HEK293T (cell line): ENCODE results near the gene ENAH.

Experiments used
- CTCF ChIA-PET: fragments of 350-600 bp; formaldehyde crosslinking; extraction: SDS; loops from one replicate; lab custom pipeline; 2021; ENCODE audit warnings: antibody characterized with exemption, inconsistent platforms; lab: Yijun Ruan, JAX
- POLR2A ChIA-PET: fragments of 350-600 bp; formaldehyde crosslinking; extraction: SDS; loops from one replicate; lab custom pipeline; 2020; ENCODE audit warnings: antibody characterized with exemption, inconsistent platforms; lab: Yijun Ruan, JAX
- DNase-seq: peaks from one replicate; pipeline ENCODE4 v3.0.0; 2012; ENCODE audit warnings: mixed read lengths; ENCODE audit errors: extremely low spot score
- ARNT ChIP-seq: fragments of 450-650 bp; IDR thresholded peaks from 2 replicates; pipeline ENCODE4 v1.6.1; 2017; ENCODE audit warnings: mild to moderate bottlenecking
- BHLHE40 ChIP-seq: fragments of 450-650 bp; IDR thresholded peaks from 2 replicates; pipeline ENCODE4 v1.6.1; 2016; ENCODE audit warnings: mild to moderate bottlenecking, moderate library complexity, borderline replicate concordance
- CTBP1 ChIP-seq: fragments of 450-650 bp; IDR thresholded peaks from 2 replicates; pipeline ENCODE4 v1.6.1; 2016; ENCODE audit warnings: borderline replicate concordance
- ELF4 ChIP-seq: fragments of 450-650 bp; IDR thresholded peaks from 2 replicates; pipeline ENCODE4 v1.6.1; 2017; ENCODE audit warnings: antibody characterized with exemption
- FOXA1 ChIP-seq: fragments of 450-650 bp; IDR thresholded peaks from 2 replicates; pipeline ENCODE4 v1.6.1; 2016; ENCODE audit warnings: mild to moderate bottlenecking
- FOXK2 ChIP-seq: fragments of 450-650 bp; IDR thresholded peaks from 2 replicates; pipeline ENCODE4 v1.6.1; 2016; ENCODE audit warnings: mild to moderate bottlenecking
- FOXM1 ChIP-seq: fragments of 450-650 bp; IDR thresholded peaks from 2 replicates; pipeline ENCODE4 v1.6.1; 2017; ENCODE audit warnings: mild to moderate bottlenecking, borderline replicate concordance
- HDGF ChIP-seq: fragments of 450-650 bp; IDR thresholded peaks from 2 replicates; pipeline ENCODE4 v1.6.1; 2017; ENCODE audit warnings: antibody characterized with exemption, borderline replicate concordance
- L3MBTL2 ChIP-seq: fragments of 450-650 bp; conservative IDR thresholded peaks from 2 replicates; pipeline ENCODE4 v1.6.1; 2016; ENCODE audit warnings: mild to moderate bottlenecking
- LEF1 ChIP-seq: fragments of 450-650 bp; IDR thresholded peaks from 2 replicates; pipeline ENCODE4 v1.6.1; 2017; ENCODE audit warnings: mild to moderate bottlenecking, borderline replicate concordance
- NFRKB ChIP-seq: fragments of 450-650 bp; IDR thresholded peaks from 2 replicates; pipeline ENCODE4 v1.6.1; 2016; ENCODE audit warnings: mild to moderate bottlenecking, moderate library complexity
- SP1 ChIP-seq: fragments of 450-650 bp; IDR thresholded peaks from 2 replicates; pipeline ENCODE4 v1.6.1; 2017
- SUZ12 ChIP-seq: fragments of 450-650 bp; IDR thresholded peaks from 2 replicates; pipeline ENCODE4 v1.6.1; 2016; ENCODE audit warnings: mild to moderate bottlenecking
- TARDBP ChIP-seq: fragments of 450-650 bp; IDR thresholded peaks from 2 replicates; pipeline ENCODE4 v1.6.1; 2016
- ZNF384 ChIP-seq: fragments of 450-650 bp; IDR thresholded peaks from 2 replicates; pipeline ENCODE4 v1.6.1; 2016
- TF ChIP-seq, protein P1 (sequence below): fragments of 450-650 bp; IDR thresholded peaks from 2 replicates; pipeline ENCODE4 v1.6.1; 2016

Gene ENAH

DNA sequence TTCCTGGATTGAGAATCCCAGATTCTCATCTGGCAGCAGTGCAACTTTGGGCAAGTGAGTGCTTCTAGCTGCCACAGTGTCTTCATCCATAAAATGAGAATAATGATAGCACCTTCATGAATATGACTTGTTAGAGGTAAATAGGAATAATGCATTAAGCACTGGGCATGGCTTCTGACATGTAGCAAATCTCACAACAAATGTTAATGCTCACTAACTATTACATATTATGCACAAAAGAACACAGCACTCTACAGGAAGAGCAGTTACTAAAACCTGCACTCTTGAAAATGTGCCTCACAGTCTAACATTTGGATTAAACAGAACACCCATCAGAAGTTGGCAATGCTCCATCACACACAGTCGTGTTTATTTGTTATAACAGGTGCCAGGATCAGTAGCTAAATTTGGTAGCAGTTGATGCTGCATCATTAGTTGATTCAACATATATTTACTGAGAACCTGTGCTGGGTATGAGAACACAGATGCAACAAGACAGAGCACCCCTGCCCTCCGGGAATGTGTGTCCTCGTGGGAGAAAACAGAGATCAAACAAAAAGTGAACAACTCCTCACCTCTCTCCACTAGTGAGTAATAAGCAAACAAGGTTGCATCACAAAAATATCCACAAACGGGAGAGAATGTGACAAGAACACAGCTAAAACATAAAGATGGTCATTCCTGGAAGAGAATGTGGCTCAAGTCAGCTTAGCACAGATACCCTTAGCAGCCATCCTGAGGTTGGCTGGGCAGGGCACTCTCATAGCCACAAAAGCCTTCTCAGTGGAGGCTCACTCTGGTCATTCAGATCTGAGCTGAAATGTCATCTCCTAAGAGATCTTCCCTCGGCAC, 198.9 kb downstream of the ENAH start:
- TF ChIP-seq ZNF384: no peak
- no peak for TF ChIP-seq NFRKB
- no peak for TF ChIP-seq SP1
- no peak for TF ChIP-seq ELF4
- no peak for TF ChIP-seq LEF1
- POLR2A ChIA-PET: no interaction called here
- no peak for DNase-seq
- CTCF ChIA-PET: interaction anchor here (0.6 to 1.0 kb wide), 3 partner anchors 13 to 792 kb away, joined by 3 to 6 read pairs (median 4); no protein-coding TSS in a partner anchor

GRCh38 chr1:225451840-225452515, 200.9 kb downstream of the ENAH start:
- DNase-seq: no peak
- ChIA-PET CTCF (no interaction called here), POLR2A (no interaction called here)
- TF ChIP-seq NFRKB (no peak), SUZ12 (no peak), FOXA1 (no peak), LEF1 (no peak), SP1 (no peak), BHLHE40 (no peak), CTBP1 (no peak), L3MBTL2 (no peak), TARDBP (no peak), FOXM1 (no peak), ZNF384 (no peak), ARNT (no peak), HDGF (no peak), FOXK2 (no peak), ELF4 (no peak)
- TF ChIP-seq, protein P1, sequence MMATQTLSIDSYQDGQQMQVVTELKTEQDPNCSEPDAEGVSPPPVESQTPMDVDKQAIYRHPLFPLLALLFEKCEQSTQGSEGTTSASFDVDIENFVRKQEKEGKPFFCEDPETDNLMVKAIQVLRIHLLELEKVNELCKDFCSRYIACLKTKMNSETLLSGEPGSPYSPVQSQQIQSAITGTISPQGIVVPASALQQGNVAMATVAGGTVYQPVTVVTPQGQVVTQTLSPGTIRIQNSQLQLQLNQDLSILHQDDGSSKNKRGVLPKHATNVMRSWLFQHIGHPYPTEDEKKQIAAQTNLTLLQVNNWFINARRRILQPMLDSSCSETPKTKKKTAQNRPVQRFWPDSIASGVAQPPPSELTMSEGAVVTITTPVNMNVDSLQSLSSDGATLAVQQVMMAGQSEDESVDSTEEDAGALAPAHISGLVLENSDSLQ: no peak

- DNase-seq: no peak
- CTCF ChIA-PET: no interaction called here
- TF ChIP-seq L3MBTL2 (no peak), CTBP1 (no peak)
- POLR2A ChIA-PET: no interaction called here
Measured at GRCh38 chr1:225451340-225451739, 201.6 kb downstream of the ENAH start.

GRCh38 chr1:225450491-225451191, 202.3 kb downstream of the ENAH start:
- no peak for DNase-seq
- TF ChIP-seq CTBP1 (no peak), SP1 (no peak), ARNT (no peak), LEF1 (no peak), FOXK2 (no peak), TARDBP (no peak), FOXA1 (no peak), FOXM1 (no peak)
- TF ChIP-seq, protein P1: no peak
- CTCF ChIA-PET: no interaction called here
- POLR2A ChIA-PET: no interaction called here

DNA sequence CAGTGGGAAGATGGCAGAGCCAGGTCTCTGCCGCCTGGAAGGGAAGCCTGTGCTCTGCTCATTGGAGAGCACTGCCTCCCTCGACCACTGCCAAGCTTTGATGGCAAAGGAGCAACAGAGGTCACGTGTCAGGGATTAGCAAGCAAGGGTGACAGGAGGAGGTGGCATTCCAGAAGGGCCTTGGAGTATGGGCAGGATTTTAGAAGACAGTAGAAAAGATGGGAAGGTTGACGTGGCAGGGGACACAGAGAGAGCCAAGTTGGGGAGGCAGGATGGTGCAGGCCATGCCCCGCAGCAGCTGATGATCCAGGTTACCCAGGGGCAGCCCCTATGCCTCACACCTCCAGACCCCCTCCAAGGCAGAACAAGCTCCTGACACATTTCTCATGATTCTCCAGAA, 203.1 kb downstream of the ENAH start:
- no peak for TF ChIP-seq FOXK2
- TF ChIP-seq SUZ12: no peak
- no peak for TF ChIP-seq SP1
- TF ChIP-seq ARNT: no peak
- no peak for TF ChIP-seq BHLHE40
- no peak for TF ChIP-seq ELF4
- no peak for TF ChIP-seq L3MBTL2
- no peak for TF ChIP-seq FOXM1
- TF ChIP-seq LEF1: no peak
- no peak for TF ChIP-seq ZNF384
- no peak for TF ChIP-seq TARDBP
- TF ChIP-seq NFRKB: no peak
- no peak for TF ChIP-seq CTBP1
- no peak for TF ChIP-seq HDGF
- TF ChIP-seq FOXA1: no peak
- TF ChIP-seq, protein P1: no peak
- DNase-seq: no peak
- ChIA-PET CTCF (no interaction called here), POLR2A (no interaction called here)

- TF ChIP-seq CTBP1 (no peak), NFRKB (no peak), L3MBTL2 (no peak), FOXA1 (no peak), ARNT (no peak)
- POLR2A ChIA-PET: no interaction called here
- CTCF ChIA-PET: no interaction called here
- DNase-seq: no peak
Measured at GRCh38 chr1:225449261-225449660, 203.7 kb downstream of the ENAH start.
